ENCODE data around the gene CAPN5.

GRCh38 chr11:77038029-77038824, 28.5 kb upstream of the CAPN5 start:
- no peak for TF ChIP-seq CTCF (IDR thresholded peaks at IDR 0.05)
- TF ChIP-seq POLR2A (IDR thresholded peaks at IDR 0.05) = no peak
